H1 (cell line): ENCODE measurements around the gene MACROD2. TPM values are rescaled to one million over a fixed set of nuclear protein-coding genes. Genes with fewer than 3 reads are reported as not detected.

Experiments used
- CTCF ChIA-PET: fragments of 300-600 bp; sonication (Branson Sonifier 250); formaldehyde crosslinking; loops from one replicate; lab custom pipeline; 2021; ENCODE audit not compliant: partially characterized antibody; lab: Charles Lee
- POLR2A ChIA-PET: fragments of 300-600 bp; sonication (Branson Sonifier 250); formaldehyde crosslinking; loops from one replicate; lab custom pipeline; 2021; ENCODE audit warnings: inconsistent platforms; ENCODE audit not compliant: partially characterized antibody; lab: Charles Lee
- DNase-seq, 2 experiments: peaks; one replicate each; pipeline versions ENCODE4 v3.0.0 to v3.0.0-alpha.2; 2010 to 2022; ENCODE audit warnings: low spot score in 2 of 2, low read depth in 1 of 2, mixed read lengths in 1 of 2
- FAIRE-seq: peaks from 2 replicates; lab custom pipeline; 2011; peaks lifted over from hg19 to GRCh38; lab: Jason Lieb, UNC
- H2AFZ ChIP-seq: 2 replicates; pipeline ENCODE4 v1.8.1; 2012; ENCODE audit warnings: low read length, inconsistent platforms
- H2AK5ac ChIP-seq: 2 replicates; pipeline ENCODE4 v1.6.1; 2013; ENCODE audit warnings: low read depth, low read length
- H2BK120ac ChIP-seq: replicated peaks from 2 replicates; pipeline ENCODE3; 2013; ENCODE audit warnings: low read depth, low read length, inconsistent platforms
- H2BK12ac ChIP-seq: 2 replicates; pipeline ENCODE4 v1.6.1; 2013; ENCODE audit warnings: low read depth, low read length
- H2BK15ac ChIP-seq: 2 replicates; pipeline ENCODE4 v1.6.1; 2013; ENCODE audit warnings: low read length
- H2BK20ac ChIP-seq: 2 replicates; pipeline ENCODE4 v1.6.1; 2013; ENCODE audit warnings: low read length
- H2BK5ac ChIP-seq: 2 replicates; pipeline ENCODE4 v1.6.1; 2013; ENCODE audit warnings: low read depth, low read length
- H3K14ac ChIP-seq: 2 replicates; pipeline ENCODE4 v1.6.1; 2013; ENCODE audit warnings: inconsistent platforms; ENCODE audit not compliant: insufficient read length
- H3K18ac ChIP-seq: 2 replicates; pipeline ENCODE4 v1.6.1; 2013; ENCODE audit warnings: low read length; ENCODE audit errors: extremely low read depth
- H3K23ac ChIP-seq: 2 replicates; pipeline ENCODE4 v1.6.1; 2013; ENCODE audit warnings: inconsistent platforms; ENCODE audit not compliant: insufficient read length
- H3K23me2 ChIP-seq: 2 replicates; pipeline ENCODE4 v1.6.1; 2013; ENCODE audit warnings: low read depth, low read length
- H3K27ac ChIP-seq: 2 replicates; pipeline ENCODE4 v1.6.1; 2011; ENCODE audit warnings: low read depth, low read length, inconsistent platforms
- H3K27me3 ChIP-seq, 4 experiments: replicated peaks in 1 of 4; 1 replicate in 1 of 4; 2 replicates in 3 of 4; pipeline versions ENCODE4 v1.6.1 to v1.8.1; 2011 to 2013; ENCODE audit warnings: low read length in 3 of 4, mild to moderate bottlenecking in 3 of 4, inconsistent platforms in 2 of 4, mixed read lengths in 2 of 4, moderate library complexity in 1 of 4; ENCODE audit not compliant: control insufficient read depth in 3 of 4, insufficient read depth in 3 of 4; ENCODE audit errors: extremely low read depth in 1 of 4
- H3K36me3 ChIP-seq, 4 experiments: 2 replicates each; pipeline versions ENCODE4 v1.6.1 to v1.8.1; 2011 to 2013; ENCODE audit warnings: mild to moderate bottlenecking in 4 of 4, low read length in 3 of 4, moderate library complexity in 2 of 4, control low read depth in 1 of 4, inconsistent platforms in 1 of 4; ENCODE audit not compliant: insufficient read depth in 4 of 4, control insufficient read depth in 2 of 4
- H3K4ac ChIP-seq: replicated peaks from 2 replicates; pipeline ENCODE3; 2013; ENCODE audit warnings: low read length, low read depth, mixed read lengths, inconsistent platforms; ENCODE audit not compliant: insufficient read length
- H3K4me1 ChIP-seq, 4 experiments: replicated peaks in 1 of 4; 1 replicate in 1 of 4; 2 replicates in 3 of 4; pipeline versions ENCODE4 v1.6.1 to v1.8.1; 2011 to 2013; ENCODE audit warnings: low read length in 3 of 4, inconsistent platforms in 2 of 4, mixed read lengths in 1 of 4; ENCODE audit not compliant: insufficient read depth in 4 of 4, control insufficient read depth in 3 of 4
- H3K4me2 ChIP-seq, 2 experiments: 2 replicates each; pipeline versions ENCODE4 v1.6.1 to v1.8.1; 2011 to 2013; ENCODE audit warnings: low read depth in 2 of 2, low read length in 2 of 2, control low read depth in 1 of 2, inconsistent platforms in 1 of 2, mild to moderate bottlenecking in 1 of 2; ENCODE audit not compliant: insufficient read depth in 1 of 2
- H3K4me3 ChIP-seq, 4 experiments: fragments of 200-600, 300-600 bp in 1 of 4; sonication (generic), shearing (Covaris generic), sonication (Bioruptor Twin) in 1 of 4; 2 replicates each; pipeline versions ENCODE4 v1.5.1 to v1.8.1; 2011 to 2016; ENCODE audit warnings: low read length in 4 of 4, low read depth in 3 of 4, control low read depth in 2 of 4, inconsistent platforms in 2 of 4, mild to moderate bottlenecking in 2 of 4, mixed read lengths in 1 of 4, moderate library complexity in 1 of 4; ENCODE audit not compliant: insufficient read depth in 2 of 4; ENCODE audit errors: extremely low read depth in 1 of 4
- H3K56ac ChIP-seq: replicated peaks from 2 replicates; pipeline ENCODE3; 2013; ENCODE audit warnings: low read depth, mild to moderate bottlenecking, mixed read lengths, low read length, inconsistent platforms; ENCODE audit not compliant: insufficient read length
- H3K79me1 ChIP-seq: 2 replicates; pipeline ENCODE4 v1.6.1; 2013; ENCODE audit warnings: low read depth, low read length, control low read depth
- H3K79me2 ChIP-seq, 2 experiments: 2 replicates each; pipeline versions ENCODE4 v1.6.1 to v1.8.1; 2012 to 2013; ENCODE audit warnings: low read length in 2 of 2, mild to moderate bottlenecking in 2 of 2, inconsistent platforms in 1 of 2; ENCODE audit not compliant: insufficient read depth in 2 of 2, control insufficient read depth in 1 of 2
- H3K9ac ChIP-seq, 4 experiments: replicated peaks in 1 of 4; 1 replicate in 1 of 4; 2 replicates in 3 of 4; pipeline versions ENCODE4 v1.6.1 to v1.8.1; 2011 to 2013; ENCODE audit warnings: low read depth in 3 of 4, low read length in 3 of 4, control low read depth in 2 of 4, mild to moderate bottlenecking in 2 of 4, moderate library complexity in 2 of 4, inconsistent platforms in 1 of 4; ENCODE audit errors: extremely low read depth in 1 of 4
- H3K9me3 ChIP-seq, 2 experiments: 2 replicates each; pipeline versions ENCODE4 v1.6.1 to v1.8.1; 2012 to 2013; ENCODE audit warnings: mild to moderate bottlenecking in 2 of 2, moderate library complexity in 2 of 2, control low read depth in 1 of 2, inconsistent platforms in 1 of 2, low read depth in 1 of 2, low read length in 1 of 2, mixed read lengths in 1 of 2; ENCODE audit not compliant: insufficient read depth in 2 of 2
- H4K20me1 ChIP-seq, 2 experiments: replicated peaks in 1 of 2; 2 replicates each; pipeline versions ENCODE3 to v1.8.1; 2011 to 2013; ENCODE audit warnings: inconsistent platforms in 2 of 2, low read length in 2 of 2, mild to moderate bottlenecking in 1 of 2; ENCODE audit not compliant: insufficient read depth in 2 of 2, control insufficient read depth in 1 of 2
- H4K5ac ChIP-seq: 2 replicates; pipeline ENCODE4 v1.6.1; 2013; ENCODE audit warnings: low read length, low read depth, mixed read lengths, inconsistent platforms; ENCODE audit not compliant: insufficient read length
- H4K8ac ChIP-seq: 2 replicates; pipeline ENCODE4 v1.8.0; 2013; ENCODE audit warnings: mild to moderate bottlenecking, moderate library complexity, low read length, inconsistent platforms; ENCODE audit not compliant: insufficient read depth; ENCODE audit errors: extremely low read depth
- H4K91ac ChIP-seq: replicated peaks from 2 replicates; pipeline ENCODE3; 2013; ENCODE audit warnings: low read length, mixed read lengths, inconsistent platforms; ENCODE audit not compliant: insufficient read length
- ATF2 ChIP-seq: IDR thresholded peaks from 2 replicates; pipeline ENCODE4 v1.6.1; 2012; ENCODE audit warnings: low read length, inconsistent platforms
- BACH1 ChIP-seq: IDR thresholded peaks from 2 replicates; pipeline ENCODE4 v1.6.1; 2012; ENCODE audit warnings: low read length, improper control_type of control experiment
- EP300 ChIP-seq, 2 experiments: IDR thresholded peaks; 1 replicate in 1 of 2; 2 replicates in 1 of 2; pipeline ENCODE4 v1.6.1; 2011 to 2012; ENCODE audit warnings: low read depth in 2 of 2, low read length in 2 of 2, mild to moderate bottlenecking in 2 of 2, borderline replicate concordance in 1 of 2, inconsistent platforms in 1 of 2, moderate library complexity in 1 of 2
- EZH2 ChIP-seq: fragments of 200-600 bp; sonication (generic); IDR thresholded peaks from 2 replicates; pipeline ENCODE4 v1.7.1; 2012; ENCODE audit warnings: low read depth, mild to moderate bottlenecking, moderate library complexity, low read length, inconsistent platforms; ENCODE audit not compliant: severe bottlenecking
- GABPA ChIP-seq: IDR thresholded peaks from 2 replicates; pipeline ENCODE4 v1.6.1; 2011; ENCODE audit warnings: mild to moderate bottlenecking, low read length, moderate library complexity, borderline replicate concordance; ENCODE audit not compliant: insufficient read depth
- MAFK ChIP-seq: IDR thresholded peaks from 2 replicates; pipeline ENCODE4 v1.6.1; 2012; ENCODE audit warnings: low read depth, mild to moderate bottlenecking, improper control_type of control experiment, low read length
- MAX ChIP-seq: IDR thresholded peaks from 2 replicates; pipeline ENCODE4 v1.6.1; 2012; ENCODE audit warnings: inconsistent platforms
- NANOG ChIP-seq: IDR thresholded peaks from 2 replicates; pipeline ENCODE4 v1.6.1; 2011; ENCODE audit warnings: low read length, low read depth, mild to moderate bottlenecking, inconsistent platforms; ENCODE audit not compliant: insufficient read depth, poor library complexity, severe bottlenecking
- NRF1 ChIP-seq: IDR thresholded peaks from 2 replicates; pipeline ENCODE4 v1.6.1; 2011; ENCODE audit warnings: mild to moderate bottlenecking, low read depth, low read length, improper control_type of control experiment
- POLR2A ChIP-seq, 2 experiments: IDR thresholded peaks; 1 replicate in 1 of 2; 2 replicates in 1 of 2; pipeline ENCODE4 v1.6.1; 2011; ENCODE audit warnings: low read depth in 2 of 2, low read length in 2 of 2, mild to moderate bottlenecking in 2 of 2; ENCODE audit errors: control extremely low read depth in 1 of 2
- RFX5 ChIP-seq: IDR thresholded peaks from 2 replicates; pipeline ENCODE4 v1.6.1; 2011; ENCODE audit warnings: low read depth, low read length, improper control_type of control experiment, borderline replicate concordance
- TCF12 ChIP-seq: IDR thresholded peaks from 2 replicates; pipeline ENCODE4 v1.6.1; 2011; ENCODE audit warnings: low read depth, mild to moderate bottlenecking, low read length
- YY1 ChIP-seq: IDR thresholded peaks from 2 replicates; pipeline ENCODE4 v1.6.1; 2011; ENCODE audit warnings: low read depth, mild to moderate bottlenecking, low read length
- WGBS, 2 experiments: shearing (Covaris generic) in 1 of 2; methylation state at CpG; one replicate each; pipeline versions ENCODE4 v1.1.6 to v1.1.7; 2013 to 2015; ENCODE audit warnings: low lambda C conversion rate in 2 of 2, mixed read lengths in 2 of 2, inconsistent platforms in 1 of 2, low coverage in 1 of 2, missing lambda C conversion rate in 1 of 2; ENCODE audit not compliant: insufficient replicate concordance in 2 of 2, insufficient coverage in 1 of 2, insufficient read length in 1 of 2; ENCODE audit errors: extremely low coverage in 1 of 2, missing lambda C conversion rate in 1 of 2; 5-methylcytosine and 5-hydroxymethylcytosine counted together
- polyA plus RNA-seq, 7 experiments: library from polyadenylated mRNA; depleted of rRNA in 3 of 7; stranded (reverse) in 5 of 7; unstranded in 2 of 7; fragments of >200 nt in 5 of 7; fragments of 200-250 nt in 2 of 7; gene quantifications; 1 replicate in 5 of 7; 2 replicates in 1 of 7; 4 replicates in 1 of 7; pipeline versions ENCODE4 v1.2.1 to v1.2.3, GENCODE V29; 2011 to 2013; ENCODE audit warnings: missing spikeins in 2 of 7, mixed read lengths in 2 of 7
- total RNA-seq: library from RNA; stranded (reverse); fragmentation: NEBNext Ultra II Directional; extraction: Animal tissue kit (Norgen Biotek cat#: 25700); gene quantifications from 2 replicates; pipeline ENCODE4 v1.2.1, GENCODE V29; 2021

MACROD2 gene
- total and polyA plus RNA-seq, 2 of the 8 experiments (the other 6 are each of a cell fraction or from before 2014, with no cell fraction given) = 0.70 to 3.9 TPM

GRCh38 chr20:16043931-16044330 is 2048.6 kb downstream of the MACROD2 start:
- Histone ChIP-seq H3K79me2 (no peaks in the 10 kb centered on the region), H2BK120ac (no peak overlapping the region), H3K27me3 (no peaks in the 10 kb centered on the region), H4K91ac (no peak overlapping the region), H3K4me2 (no peak overlapping the region), H4K20me1 (no peaks in the 10 kb centered on the region), H3K27ac (no peak overlapping the region), H3K9ac (no peak overlapping the region), H4K5ac (no peak overlapping the region), H3K36me3 (no peaks in the 10 kb centered on the region), H2AK5ac (no peak overlapping the region), H3K4me1 (no peaks in the 10 kb centered on the region; a peak in 1 of 7 replicates), H3K23me2 (no peaks in the 10 kb centered on the region), H2BK12ac (no peak overlapping the region), H2BK20ac (no peak overlapping the region), H3K23ac (no peak overlapping the region), H3K79me1 (no peaks in the 10 kb centered on the region), H2BK5ac (no peak overlapping the region), H3K14ac (no peak overlapping the region), H3K9me3 (no peaks in the 10 kb centered on the region), H3K4ac (no peak overlapping the region), H2BK15ac (no peak overlapping the region; the same call in 1 of the 2 replicates), H3K56ac (no peak overlapping the region), H2AFZ (no peak overlapping the region), H4K8ac (no peak overlapping the region), H3K18ac (no peak overlapping the region), H3K4me3 (no peak overlapping the region)
- ChIA-PET CTCF (interaction anchor here (1.1 to 1.6 kb wide), 2 partner anchors 9 to 82 kb away, joined by 4 to 5 read pairs; no protein-coding TSS in a partner anchor), POLR2A (no interaction called here)
- WGBS, 2 experiments = 74% methylated on average over 3 of the region's 3 CpGs; no CpG with 5 or more reads in 1 of the 2 experiments
- no peak for FAIRE-seq
- no peak for DNase-seq
- TF ChIP-seq YY1 (no peak), MAFK (no peak), NRF1 (no peak), POLR2A (IDR thresholded peaks at IDR 0.05; ENCODE audit: control extremely low read depth in 1 of 2, low read depth in 2 of 2, low read length in 2 of 2) (no peak), EZH2 (no peak), ATF2 (no peak), BACH1 (no peak), RFX5 (no peak), GABPA (no peak), MAX (no peak), EP300 (IDR thresholded peaks at IDR 0.05; ENCODE audit: borderline replicate concordance in 1 of 2, low read depth in 2 of 2, low read length in 2 of 2) (no peak), NANOG (no peak), TCF12 (no peak)
